HL-60 (cell line): ENCODE measurements around the gene CYB561A3.

ENCODE experiments used
- DNase-seq, 2 experiments: peaks; one replicate each; pipeline ENCODE4 v3.0.0-alpha.2; 2010 to 2020; ENCODE audit warnings: low read depth in 1 of 2, low spot score in 1 of 2
- H3K27ac ChIP-seq: fragments of 250-450 bp; sonication (Bioruptor Pico); replicated peaks from 2 replicates; pipeline ENCODE4 v1.5.1; 2020; ENCODE audit warnings: mild to moderate bottlenecking, moderate library complexity
- H3K27me3 ChIP-seq: fragments of 250-450 bp; sonication (Bioruptor Pico); 2 replicates; pipeline ENCODE4 v1.5.1; 2021; ENCODE audit warnings: mild to moderate bottlenecking, moderate library complexity; ENCODE audit not compliant: insufficient read depth, poor library complexity, severe bottlenecking
- H3K4me3 ChIP-seq: replicated peaks from 2 replicates; pipeline ENCODE4 v1.5.1; 2011; ENCODE audit warnings: mild to moderate bottlenecking, control low read depth, low read length; ENCODE audit not compliant: insufficient read depth
- CTCF ChIP-seq: IDR thresholded peaks from one replicate; pipeline ENCODE4 v1.5.1; 2011; ENCODE audit warnings: low read length, control low read depth, inconsistent platforms; ENCODE audit not compliant: insufficient read depth
- GABPA ChIP-seq: IDR thresholded peaks from 2 replicates; pipeline ENCODE4 v1.6.1; 2012; ENCODE audit warnings: low read depth
- POLR2AphosphoS5 ChIP-seq: IDR thresholded peaks from 2 replicates; pipeline ENCODE4 v1.6.1; 2012; ENCODE audit warnings: low read depth
- REST ChIP-seq: IDR thresholded peaks from 2 replicates; pipeline ENCODE4 v1.6.1; 2012; ENCODE audit warnings: low read depth; ENCODE audit not compliant: insufficient replicate concordance
- SPI1 ChIP-seq: IDR thresholded peaks from 2 replicates; pipeline ENCODE4 v1.6.1; 2012; ENCODE audit warnings: low read depth, mild to moderate bottlenecking, borderline replicate concordance

The CYB561A3 gene

GRCh38 chr11:61353131-61354067 lies 8.3 kb downstream of the CYB561A3 start:
- H3K4me3 ChIP-seq, result no peak overlapping the region
- H3K27me3 ChIP-seq, result no peaks in the 10 kb centered on the region
- peak overlapping the region; percentile 67 for H3K27ac ChIP-seq
- TF ChIP-seq REST, result no peak
- peak; percentile 83 for TF ChIP-seq POLR2AphosphoS5
- peak; percentile 26; the same call in 1 of the 2 replicates for TF ChIP-seq SPI1
- peak; percentile 73 to 82 for DNase-seq

GRCh38 chr11:61352038-61352437 lies 9.6 kb downstream of the CYB561A3 start:
- H3K27me3 ChIP-seq, result no peaks in the 10 kb centered on the region
- TF ChIP-seq GABPA (no peak), SPI1 (no peak), CTCF (no peak), POLR2AphosphoS5 (no peak), REST (no peak)
- DNase-seq, result no peak
- H3K27ac ChIP-seq, result no peak overlapping the region; the same call in 1 of the 2 replicates
- H3K4me3 ChIP-seq, result no peak overlapping the region

- TF ChIP-seq REST, result no peak
- TF ChIP-seq SPI1, result no peak
- no peak for TF ChIP-seq CTCF
- no peak for TF ChIP-seq POLR2AphosphoS5
- no peak for TF ChIP-seq GABPA
- H3K4me3 ChIP-seq, result no peak overlapping the region
- no peaks in the 10 kb centered on the region for H3K27me3 ChIP-seq
- DNase-seq, result no peak
- H3K27ac ChIP-seq, result no peak overlapping the region
These were observed 10.9 kb downstream of the CYB561A3 start for GRCh38 chr11:61350803-61351202.
